Lower leg skin (tissue), 4 donors: ENCODE measurements around the gene MAP7. TPM values are rescaled to one million over a fixed set of nuclear protein-coding genes. Genes with fewer than 3 reads are reported as not detected.

Experiments used
- DNase-seq, 2 donors: peaks; one replicate each; pipeline ENCODE4 v3.0.0-alpha.2; 2019; ENCODE audit warnings: low spot score in 2 of 2
- H3K4me3 ChIP-seq: fragments of 200-600 bp; sonication (generic); 2 replicates; pipeline ENCODE4 v1.5.1; 2017; ENCODE audit warnings: mild to moderate bottlenecking, low read depth; ENCODE audit not compliant: poor library complexity, severe bottlenecking
- CTCF ChIP-seq, 3 donors: fragments of 450-650 bp; IDR thresholded peaks; one replicate each; pipeline ENCODE4 v1.5.1; 2016; ENCODE audit warnings: antibody characterized with exemption in 3 of 3, mild to moderate bottlenecking in 3 of 3, moderate library complexity in 2 of 3
- POLR2A ChIP-seq, 2 donors: fragments of 450-650 bp; IDR thresholded peaks; one replicate each; pipeline ENCODE4 v1.6.1; 2016 to 2017; ENCODE audit warnings: antibody characterized with exemption in 2 of 2, mild to moderate bottlenecking in 1 of 2, moderate library complexity in 1 of 2
- WGBS, 2 donors: methylation state at CpG; one replicate each; pipeline ENCODE4 v1.1.5; 2018; 5-methylcytosine and 5-hydroxymethylcytosine counted together
- intact Hi-C: fragments of 100-400 bp; cut with DNase I; formaldehyde crosslinking; loops from one replicate; pipeline ENCODE4 v1.15.0; 2023; ENCODE audit warnings: low total_unique reads
- total RNA-seq, 4 donors: library from RNA; depleted of rRNA; stranded (reverse); fragments of >200 nt; gene quantifications; one replicate each; pipeline ENCODE4 v1.1.0, GENCODE V29; 2016

MAP7 gene
- total RNA-seq, 4 donors from 2014 or later, result 32.5 to 41.8 (median 39.0) TPM

- no peak for DNase-seq
- TF ChIP-seq CTCF (IDR thresholded peaks at IDR 0.05), result no peak
- no peak for TF ChIP-seq POLR2A (IDR thresholded peaks at IDR 0.05)
- 50 to 68% methylated on average over 1 of the region's 1 CpG for WGBS, 2 donors
- intact Hi-C loops, result no loop called here
- no peak overlapping the region for H3K4me3 ChIP-seq
Observed at GRCh38 chr6:136409597-136409996, 140.6 kb downstream of the MAP7 start.

- no peak overlapping the region for H3K4me3 ChIP-seq
- intact Hi-C loops, result no loop called here
- TF ChIP-seq POLR2A (IDR thresholded peaks at IDR 0.05), result no peak
- no peak for TF ChIP-seq CTCF (IDR thresholded peaks at IDR 0.05)
- 59 to 68% methylated on average over 4 of the region's 4 CpGs for WGBS, 2 donors
- no peak for DNase-seq
Observed at GRCh38 chr6:136408204-136408603, 142.0 kb downstream of the MAP7 start.

GRCh38 chr6:136405420-136406029, 144.7 kb downstream of the MAP7 start:
- TF ChIP-seq CTCF (IDR thresholded peaks at IDR 0.05) (no peak), POLR2A (IDR thresholded peaks at IDR 0.05) (no peak)
- WGBS, 2 donors, result 82 to 88% methylated on average over 3 of the region's 3 CpGs
- no peak for DNase-seq
- intact Hi-C loops, result no loop called here
- no peak overlapping the region for H3K4me3 ChIP-seq

GRCh38 chr6:136404627-136405419, 145.4 kb downstream of the MAP7 start:
- no peak overlapping the region for H3K4me3 ChIP-seq
- intact Hi-C loops, result no loop called here
- no peak for TF ChIP-seq POLR2A (IDR thresholded peaks at IDR 0.05)
- no peak for TF ChIP-seq CTCF (IDR thresholded peaks at IDR 0.05)
- 90% methylated on average over 6 of the region's 6 CpGs for WGBS, 2 donors
- no peak for DNase-seq

GRCh38 chr6:136404007-136404406, 146.2 kb downstream of the MAP7 start:
- TF ChIP-seq CTCF (IDR thresholded peaks at IDR 0.05) (no peak), POLR2A (IDR thresholded peaks at IDR 0.05) (no peak)
- 75 to 85% methylated on average over 3 of the region's 3 CpGs for WGBS, 2 donors
- no peak for DNase-seq
- intact Hi-C loops, result no loop called here
- H3K4me3 ChIP-seq, result no peak overlapping the region
